Measurements from ENCODE around the gene FOLR1. TPM values are rescaled to one million over a fixed set of nuclear protein-coding genes. Genes with fewer than 3 reads are reported as not detected.
A peak's percentile ranks its signal among the peaks of the same experiment; 100 is the strongest.

The FOLR1 gene
- total and polyA plus RNA-seq, 9 donors = 2.8 to 8.6 (median 4.4) TPM

DNA sequence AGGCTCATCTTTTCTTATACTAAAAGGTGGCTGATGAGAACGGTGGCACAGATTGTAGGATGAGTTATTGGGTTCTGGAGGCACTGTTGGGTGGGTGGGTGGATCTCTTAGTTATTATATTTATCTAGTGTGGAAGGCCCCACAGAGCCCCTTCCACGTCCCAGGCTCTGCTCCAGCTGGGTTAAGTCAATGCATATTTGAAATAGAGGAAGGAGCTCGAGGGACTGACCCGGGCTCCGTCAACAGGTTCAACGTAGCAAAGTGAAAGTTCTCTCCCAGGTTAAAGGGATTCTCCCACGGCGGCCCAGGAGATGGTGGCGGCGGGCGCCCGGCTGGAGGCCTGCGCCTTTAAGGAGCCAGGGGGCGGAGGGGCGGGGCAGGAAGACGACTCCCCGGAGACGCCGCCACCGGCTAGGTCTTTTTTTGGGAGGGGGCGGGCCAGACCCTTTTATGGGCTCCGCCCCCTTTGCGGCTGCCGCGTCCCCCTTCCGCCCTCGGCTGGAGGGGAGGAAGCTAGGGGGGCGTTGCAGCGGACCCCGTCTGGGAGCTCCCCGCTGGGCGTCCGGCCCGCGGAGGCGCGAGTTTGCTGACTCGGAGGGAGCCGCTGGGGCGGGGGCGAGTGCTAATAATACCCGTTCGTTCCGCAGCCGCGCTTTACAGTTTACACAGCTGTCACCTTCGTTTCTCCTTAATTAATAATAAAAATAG, 31.1 kb downstream of the FOLR1 start:
- Histone ChIP-seq H3K36me3 (ENCODE audit: control insufficient read depth, insufficient read depth, low read length) (peaks cover 15% of the 10 kb centered on the region), H3K27ac (ENCODE audit: low read length) (peak overlapping the region; percentile 95), H3K4me1 (ENCODE audit: control insufficient read depth, insufficient read depth, low read length) (peaks cover 43% of the 10 kb centered on the region), H3K27me3 (ENCODE audit: control insufficient read depth, insufficient read depth, low read length) (peaks cover 7% of the 10 kb centered on the region), H3K9me3 (replicated peaks; ENCODE audit: control insufficient read depth, low read depth, low read length) (no peaks in the 10 kb centered on the region), H3K4me3 (ENCODE audit: low read length) (peak overlapping the region; percentile 95)
- under 1% methylated on average over 29 of the region's 47 CpGs for WGBS (ENCODE audit: insufficient coverage)
- peak; percentile 98 for DNase-seq

DNA sequence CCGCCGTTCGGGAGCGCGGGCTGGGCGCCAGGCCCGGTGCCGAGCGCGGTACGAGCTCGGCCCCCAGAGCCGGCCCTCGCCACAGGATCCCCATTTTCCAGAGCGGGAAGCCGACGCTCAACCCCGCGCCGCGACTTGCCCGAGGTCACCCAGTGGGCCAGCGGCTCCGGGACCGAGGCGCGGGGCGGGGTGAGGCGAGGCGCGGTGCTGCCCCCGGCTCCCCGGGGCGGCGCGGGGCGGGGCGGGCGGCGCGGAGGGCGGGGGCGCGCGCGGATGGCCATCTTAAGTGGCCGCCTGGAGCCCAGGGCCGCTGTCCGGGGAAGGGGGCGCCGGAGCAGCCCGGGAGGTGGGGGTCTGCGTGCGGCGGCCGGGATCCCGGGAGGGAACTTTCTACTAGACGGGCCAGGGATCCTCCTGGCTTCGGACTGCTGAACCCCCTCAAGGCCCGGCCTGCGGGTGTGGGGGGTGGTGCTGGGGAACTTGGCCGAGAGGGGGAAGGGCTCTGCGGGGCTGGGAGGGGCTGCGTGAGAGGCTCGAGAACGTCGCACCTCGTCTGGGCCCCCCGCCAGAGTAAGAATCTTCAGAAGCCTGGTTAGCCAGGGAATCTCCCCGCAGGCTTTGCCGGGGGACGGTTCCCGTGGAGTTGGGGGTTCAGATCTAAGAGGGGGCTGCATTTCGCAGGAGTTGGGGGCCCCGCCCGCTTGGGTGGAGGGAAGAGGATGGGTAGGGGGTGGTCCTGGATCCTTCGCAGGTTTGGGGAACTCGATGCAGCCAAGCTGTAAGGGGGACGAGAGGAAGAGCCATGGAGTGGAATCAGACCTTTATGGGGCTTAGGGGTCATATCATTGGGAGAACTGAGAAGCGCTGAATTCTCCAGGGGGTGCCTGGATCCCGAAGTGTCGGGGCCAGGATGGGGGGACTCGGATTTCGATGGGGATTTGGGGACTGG, 31.9 kb downstream of the FOLR1 start:
- WGBS (ENCODE audit: insufficient coverage) = under 1% methylated on average over 83 of the region's 84 CpGs
- DNase-seq = peak; percentile 92

DNA sequence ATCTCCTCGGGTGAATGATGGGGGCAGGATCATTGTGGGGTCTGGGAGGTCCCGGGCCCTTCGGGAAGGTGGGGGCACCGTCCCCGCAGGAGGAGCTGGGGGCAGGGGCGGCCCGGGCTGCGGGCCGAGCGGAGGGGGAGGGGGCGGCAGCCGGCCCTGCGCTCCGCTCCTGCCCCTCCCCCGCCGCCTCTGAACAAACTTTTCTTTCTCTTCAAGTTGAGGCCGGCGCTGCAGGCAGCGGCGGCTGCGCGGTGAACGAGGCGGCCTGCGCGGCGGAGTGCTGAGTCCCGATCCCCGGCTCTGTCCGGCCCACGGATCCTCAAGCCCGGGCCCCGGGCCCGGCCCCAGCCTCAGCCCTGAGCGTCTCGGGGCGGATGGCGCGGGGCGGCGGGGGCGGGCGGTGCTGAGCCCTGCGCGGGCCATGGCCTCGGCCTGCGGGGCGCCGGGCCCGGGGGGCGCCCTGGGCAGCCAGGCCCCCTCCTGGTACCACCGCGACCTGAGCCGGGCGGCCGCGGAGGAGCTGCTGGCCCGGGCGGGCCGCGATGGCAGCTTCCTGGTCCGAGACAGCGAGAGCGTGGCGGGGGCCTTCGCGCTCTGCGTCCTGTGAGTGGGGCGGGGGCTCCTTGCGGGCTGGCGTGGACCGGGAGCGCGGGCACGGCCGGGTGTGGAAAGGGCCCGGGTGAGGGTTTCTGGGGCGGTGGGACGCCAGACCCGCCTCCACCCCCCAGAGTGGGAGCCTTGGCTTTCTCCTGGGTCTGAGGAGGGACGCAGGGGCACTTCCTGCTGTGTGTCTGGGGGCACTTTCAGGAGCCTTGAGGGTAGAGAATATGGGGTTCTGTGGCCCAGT, 32.8 kb downstream of the FOLR1 start, which contains the start of gene INPPL1:
Gene INPPL1, plus strand, starts transcription at position 204 of the 847 bp plus-strand sequence. Its CDS starts 218 bp downstream, at position 422.
- DNase-seq = peak; percentile 76
- Histone ChIP-seq H3K27me3 (ENCODE audit: control insufficient read depth, insufficient read depth, low read length) (no peaks in the 10 kb centered on the region), H3K4me1 (ENCODE audit: control insufficient read depth, insufficient read depth, low read length) (peaks cover 46% of the 10 kb centered on the region), H3K4me3 (ENCODE audit: low read length) (peak within 1 kb of the TSS; percentile 95), H3K9me3 (replicated peaks; ENCODE audit: control insufficient read depth, low read depth, low read length) (no peaks in the 10 kb centered on the region), H3K27ac (ENCODE audit: low read length) (peak within 1 kb of the TSS; percentile 95), H3K36me3 (ENCODE audit: control insufficient read depth, insufficient read depth, low read length) (peaks cover 32% of the 10 kb centered on the region)
- WGBS (ENCODE audit: insufficient coverage) = 0% methylated on average over 69 of the region's 81 CpGs

More for the DNA sequence above, 31.9 kb downstream of the FOLR1 start:
- Histone ChIP-seq H3K27ac (ENCODE audit: low read length) (peak overlapping the region; percentile 95), H3K9me3 (replicated peaks; ENCODE audit: control insufficient read depth, low read depth, low read length) (no peaks in the 10 kb centered on the region), H3K4me1 (ENCODE audit: control insufficient read depth, insufficient read depth, low read length) (peaks cover 46% of the 10 kb centered on the region), H3K36me3 (ENCODE audit: control insufficient read depth, insufficient read depth, low read length) (peaks cover 23% of the 10 kb centered on the region), H3K27me3 (ENCODE audit: control insufficient read depth, insufficient read depth, low read length) (no peaks in the 10 kb centered on the region), H3K4me3 (ENCODE audit: low read length) (peak overlapping the region; percentile 95)

DNA sequence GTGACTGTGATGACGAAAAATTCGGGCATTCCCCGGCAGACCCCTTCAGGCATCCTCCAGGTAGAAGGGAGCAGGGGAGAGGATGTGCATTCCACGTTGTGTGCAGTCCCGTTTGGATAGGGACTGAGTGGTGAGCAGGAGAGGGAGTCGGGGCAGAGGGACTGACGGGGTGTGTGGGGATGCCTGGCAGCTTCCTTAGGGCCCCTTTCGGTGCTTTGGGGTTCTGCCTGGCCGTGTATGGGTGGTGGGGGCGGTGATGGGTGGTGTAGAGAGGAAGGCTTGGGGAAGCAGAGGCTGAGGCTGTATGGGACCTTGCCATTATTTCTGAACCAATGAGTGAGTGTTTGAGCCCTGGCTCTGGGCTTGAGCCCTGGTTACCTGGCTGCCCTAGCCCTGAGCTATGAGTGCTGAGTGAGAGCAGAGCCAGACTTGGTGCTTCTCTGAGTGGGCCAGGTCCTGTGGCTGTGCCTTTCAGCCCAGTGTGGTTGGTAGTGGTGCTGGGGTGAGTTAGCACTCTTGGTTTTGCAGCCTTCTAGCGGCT, 33.5 kb downstream of the FOLR1 start:
- Histone ChIP-seq H3K36me3 (ENCODE audit: control insufficient read depth, insufficient read depth, low read length) (peaks cover 39% of the 10 kb centered on the region), H3K27ac (ENCODE audit: low read length) (peak overlapping the region; percentile 47), H3K27me3 (ENCODE audit: control insufficient read depth, insufficient read depth, low read length) (no peaks in the 10 kb centered on the region), H3K9me3 (replicated peaks; ENCODE audit: control insufficient read depth, low read depth, low read length) (no peaks in the 10 kb centered on the region), H3K4me3 (ENCODE audit: low read length) (peak overlapping the region; percentile 95), H3K4me1 (ENCODE audit: control insufficient read depth, insufficient read depth, low read length) (peaks cover 46% of the 10 kb centered on the region)
- WGBS (ENCODE audit: insufficient coverage) = 8% methylated on average over 10 of the region's 11 CpGs
- DNase-seq = no peak

DNA sequence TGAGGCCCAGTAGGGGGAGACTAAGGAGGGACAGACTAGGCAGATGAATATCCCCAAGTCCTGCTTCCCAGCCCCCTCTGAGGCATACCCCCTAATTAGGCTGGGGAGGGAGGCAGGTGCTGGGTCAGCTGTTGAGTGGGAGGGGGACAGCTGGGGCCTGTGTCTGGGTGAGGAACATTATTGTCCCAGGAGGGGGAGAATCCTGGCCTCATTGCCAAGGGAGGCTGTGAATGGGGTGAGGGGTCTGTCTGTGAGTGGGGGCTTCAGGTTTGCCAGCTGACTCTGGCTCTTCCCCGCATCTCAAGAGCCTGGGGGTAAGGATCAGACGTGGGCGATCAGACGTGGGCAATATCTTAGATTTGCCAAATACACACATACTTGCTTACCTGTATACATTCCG, 34.8 kb downstream of the FOLR1 start:
- Histone ChIP-seq H3K9me3 (replicated peaks; ENCODE audit: control insufficient read depth, low read depth, low read length) (no peaks in the 10 kb centered on the region), H3K36me3 (ENCODE audit: control insufficient read depth, insufficient read depth, low read length) (peaks cover 51% of the 10 kb centered on the region), H3K4me1 (ENCODE audit: control insufficient read depth, insufficient read depth, low read length) (peaks cover 41% of the 10 kb centered on the region), H3K27ac (ENCODE audit: low read length) (peak overlapping the region; percentile 65), H3K4me3 (ENCODE audit: low read length) (peak overlapping the region; percentile 1), H3K27me3 (ENCODE audit: control insufficient read depth, insufficient read depth, low read length) (no peaks in the 10 kb centered on the region)
- DNase-seq = peak; percentile 51
- WGBS (ENCODE audit: insufficient coverage) = 75% methylated on average over 4 of the region's 5 CpGs

DNA sequence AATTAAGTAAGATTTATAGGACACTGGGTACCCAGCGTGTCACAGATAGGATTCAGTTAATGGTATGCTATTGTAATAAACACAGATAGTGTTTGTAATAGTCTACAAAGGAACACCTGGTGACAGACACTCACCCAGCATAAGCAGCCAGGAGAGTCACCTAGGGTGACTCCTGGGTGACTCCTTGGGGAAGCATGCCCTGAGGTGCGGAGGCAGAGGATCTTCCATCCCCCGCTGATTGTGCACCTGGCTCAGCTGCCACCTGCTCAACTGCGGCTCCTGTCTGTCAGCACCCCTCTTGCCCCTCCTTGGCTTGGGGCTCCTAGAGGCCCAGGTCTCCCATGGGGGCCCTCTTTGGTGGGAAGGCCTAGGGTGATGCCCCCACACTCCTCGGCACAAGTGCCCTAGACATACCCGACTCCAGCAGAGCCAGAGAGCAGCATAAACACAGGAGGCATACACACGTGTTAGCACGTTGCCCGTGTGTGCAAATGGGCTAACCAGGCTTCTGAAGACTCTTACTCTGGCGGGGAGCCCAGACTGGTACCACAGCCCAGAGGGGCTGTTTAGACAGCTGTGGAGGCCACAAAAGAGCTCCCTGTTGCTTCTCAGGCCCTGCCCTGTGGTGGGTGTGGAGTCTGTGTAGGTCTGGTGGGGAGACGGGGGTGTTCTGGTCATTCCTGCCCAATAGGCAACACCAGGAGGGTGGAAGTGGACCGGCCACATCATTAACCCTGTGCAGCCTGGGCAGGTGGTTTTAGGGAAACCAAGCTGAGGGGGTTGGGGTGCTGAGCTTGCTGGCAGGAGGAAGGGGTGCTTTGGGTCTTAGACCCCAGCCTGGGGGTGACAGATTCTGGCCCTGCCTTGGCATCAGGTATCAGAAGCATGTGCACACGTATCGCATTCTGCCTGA, 35.6 kb downstream of the FOLR1 start:
- peak; percentile 71 for DNase-seq
- Histone ChIP-seq H3K4me3 (ENCODE audit: low read length) (no peak overlapping the region), H3K27me3 (ENCODE audit: control insufficient read depth, insufficient read depth, low read length) (no peaks in the 10 kb centered on the region), H3K9me3 (replicated peaks; ENCODE audit: control insufficient read depth, low read depth, low read length) (no peaks in the 10 kb centered on the region), H3K27ac (ENCODE audit: low read length) (peak overlapping the region; percentile 65), H3K4me1 (ENCODE audit: control insufficient read depth, insufficient read depth, low read length) (peaks cover 33% of the 10 kb centered on the region), H3K36me3 (ENCODE audit: control insufficient read depth, insufficient read depth, low read length) (peaks cover 60% of the 10 kb centered on the region)
- 63% methylated on average over 13 of the region's 14 CpGs for WGBS (ENCODE audit: insufficient coverage)

DNA sequence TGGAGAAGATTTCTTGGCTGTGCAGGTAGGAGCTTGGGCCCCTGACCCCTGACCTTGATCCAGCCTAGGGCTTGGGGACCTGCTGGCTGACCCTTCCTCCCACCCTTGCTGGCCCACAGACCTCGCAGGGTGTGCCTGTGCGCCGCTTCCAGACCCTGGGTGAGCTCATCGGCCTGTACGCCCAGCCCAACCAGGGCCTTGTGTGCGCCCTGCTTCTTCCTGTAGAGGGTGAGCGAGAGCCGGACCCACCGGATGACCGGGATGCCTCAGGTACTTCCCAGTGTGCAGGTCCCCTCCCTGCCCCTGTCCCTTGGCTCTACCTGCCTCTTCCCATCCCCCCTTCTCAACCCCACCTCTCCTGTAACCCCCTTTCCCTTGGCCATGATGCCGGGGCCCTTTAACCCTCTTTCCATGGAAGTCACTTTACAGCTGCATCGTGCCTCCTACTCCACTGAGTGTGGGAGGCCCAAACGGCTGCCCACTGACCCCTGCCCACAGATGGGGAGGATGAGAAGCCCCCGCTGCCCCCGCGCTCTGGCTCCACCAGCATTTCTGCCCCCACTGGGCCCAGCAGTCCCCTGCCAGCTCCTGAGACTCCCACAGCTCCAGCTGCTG, 36.4 kb downstream of the FOLR1 start:
- Histone ChIP-seq H3K27me3 (ENCODE audit: control insufficient read depth, insufficient read depth, low read length) (no peaks in the 10 kb centered on the region), H3K4me3 (ENCODE audit: low read length) (no peak overlapping the region), H3K27ac (ENCODE audit: low read length) (no peak overlapping the region), H3K9me3 (replicated peaks; ENCODE audit: control insufficient read depth, low read depth, low read length) (no peaks in the 10 kb centered on the region), H3K36me3 (ENCODE audit: control insufficient read depth, insufficient read depth, low read length) (peaks cover 67% of the 10 kb centered on the region), H3K4me1 (ENCODE audit: control insufficient read depth, insufficient read depth, low read length) (peaks cover 30% of the 10 kb centered on the region)
- 72% methylated on average over 11 of the region's 16 CpGs for WGBS (ENCODE audit: insufficient coverage)
- DNase-seq = no peak

DNA sequence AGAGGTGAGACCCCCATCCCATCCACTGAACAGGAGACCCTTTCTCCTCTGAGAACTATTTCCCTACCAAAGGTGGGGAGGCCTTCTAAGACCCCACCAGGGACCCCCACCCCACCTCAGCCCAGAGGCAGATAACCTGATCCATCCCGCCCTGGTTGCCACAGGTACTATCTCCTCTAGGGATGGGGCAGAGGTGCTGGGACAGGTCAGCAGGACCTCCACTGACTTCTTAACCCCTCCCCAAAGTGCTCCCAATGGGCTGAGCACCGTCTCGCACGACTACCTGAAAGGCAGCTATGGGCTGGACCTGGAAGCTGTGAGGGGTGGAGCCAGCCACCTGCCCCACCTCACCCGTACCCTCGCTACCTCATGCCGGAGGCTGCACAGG, 36.9 kb downstream of the FOLR1 start:
- Histone ChIP-seq H3K4me3 (ENCODE audit: low read length) (no peak overlapping the region), H3K4me1 (ENCODE audit: control insufficient read depth, insufficient read depth, low read length) (peaks cover 30% of the 10 kb centered on the region), H3K9me3 (replicated peaks; ENCODE audit: control insufficient read depth, low read depth, low read length) (no peaks in the 10 kb centered on the region), H3K27ac (ENCODE audit: low read length) (no peak overlapping the region), H3K36me3 (ENCODE audit: control insufficient read depth, insufficient read depth, low read length) (peaks cover 73% of the 10 kb centered on the region), H3K27me3 (ENCODE audit: control insufficient read depth, insufficient read depth, low read length) (no peaks in the 10 kb centered on the region)
- DNase-seq = no peak
- 60% methylated on average over 3 of the region's 7 CpGs for WGBS (ENCODE audit: insufficient coverage)

Measured in muscle of leg (tissue), 11 donors.